COLO668 (cell line): Measurements from ENCODE around the gene ABLIM1.
A peak's percentile ranks its signal among the peaks of the same experiment; 100 is the strongest.

Experiments used
- DNase-seq: peaks from one replicate; lab custom pipeline; 2025; ENCODE audit not compliant: unreplicated experiment; lab: John Stamatoyannopoulos, UW

Gene ABLIM1

GRCh38 chr10:114648368-114648767 is 9.7 kb downstream of the ABLIM1 start:
- DNase-seq: no peak

GRCh38 chr10:114647545-114648138 is 10.4 kb downstream of the ABLIM1 start:
- DNase-seq: no peak

- no peak for DNase-seq
Observed at GRCh38 chr10:114646426-114646825, 11.6 kb downstream of the ABLIM1 start.

GRCh38 chr10:114645706-114646105 is 12.4 kb downstream of the ABLIM1 start:
- no peak for DNase-seq

GRCh38 chr10:114643158-114643557 is 14.9 kb downstream of the ABLIM1 start:
- no peak for DNase-seq

- DNase-seq: no peak
Observed at GRCh38 chr10:114642729-114643128, 15.3 kb downstream of the ABLIM1 start.

GRCh38 chr10:114638821-114639625 is 19.1 kb downstream of the ABLIM1 start:
- DNase-seq: no peak

- DNase-seq: peak; percentile 21
Observed at GRCh38 chr10:114635797-114636550, 22.1 kb downstream of the ABLIM1 start.

GRCh38 chr10:114635101-114635500 is 23.0 kb downstream of the ABLIM1 start:
- DNase-seq: no peak

- DNase-seq: no peak
Observed at GRCh38 chr10:114634609-114634979, 23.5 kb downstream of the ABLIM1 start.

- no peak for DNase-seq
Observed at GRCh38 chr10:114632869-114633715, 25.0 kb downstream of the ABLIM1 start.

GRCh38 chr10:114631666-114632417 is 26.2 kb downstream of the ABLIM1 start:
- DNase-seq: peak; percentile 60

- peak; percentile 5 for DNase-seq
Observed at GRCh38 chr10:114631090-114631665, 26.9 kb downstream of the ABLIM1 start.

GRCh38 chr10:114629824-114630730 is 28.0 kb downstream of the ABLIM1 start:
- no peak for DNase-seq

GRCh38 chr10:114629083-114629823 is 28.8 kb downstream of the ABLIM1 start:
- DNase-seq: no peak

GRCh38 chr10:114628106-114628505 is 30.0 kb downstream of the ABLIM1 start:
- no peak for DNase-seq

- DNase-seq: no peak
Observed at GRCh38 chr10:114626841-114627240, 31.2 kb downstream of the ABLIM1 start.
